Kidney (tissue), 14 donors: ENCODE data around the gene GOLPH3L. TPM values are rescaled to one million over a fixed set of nuclear protein-coding genes. Genes with fewer than 3 reads are reported as not detected.
A peak's percentile ranks its signal among the peaks of the same experiment; 100 is the strongest.
"Not testable (repeated sequence)": the region's sequence is repeated elsewhere in the genome, so short reads cannot be mapped to it uniquely, and the experiment has no call there.

Source experiments
- DNase-seq, 5 donors: peaks; one replicate each; pipeline ENCODE4 v3.0.0-alpha.2; 2013 to 2020
- FAIRE-seq: peaks from 2 replicates; lab custom pipeline; 2012; peaks lifted over from hg19 to GRCh38; lab: Jason Lieb, UNC
- H3K27ac ChIP-seq, 2 donors: one replicate each; pipeline ENCODE4 v1.7.0; 2013; ENCODE audit warnings: low read depth in 2 of 2, low read length in 2 of 2, inconsistent platforms in 1 of 2
- H3K27me3 ChIP-seq: one replicate; pipeline ENCODE4 v1.7.1; 2013; ENCODE audit warnings: low read length, inconsistent platforms; ENCODE audit not compliant: control insufficient read depth, insufficient read depth
- H3K36me3 ChIP-seq, 3 donors: one replicate each; pipeline versions ENCODE4 v1.7.0 to v1.7.1; 2013; ENCODE audit warnings: low read length in 3 of 3, control low read depth in 1 of 3, inconsistent platforms in 1 of 3; ENCODE audit not compliant: insufficient read depth in 3 of 3, control insufficient read depth in 2 of 3
- H3K4me1 ChIP-seq, 3 donors: one replicate each; pipeline versions ENCODE4 v1.7.0 to v1.7.1; 2013; ENCODE audit warnings: low read length in 3 of 3, inconsistent platforms in 1 of 3, low read depth in 1 of 3; ENCODE audit not compliant: control insufficient read depth in 2 of 3, insufficient read depth in 2 of 3
- H3K4me3 ChIP-seq, 3 donors: one replicate each; pipeline versions ENCODE4 v1.7.0 to v1.8.1; 2013; ENCODE audit warnings: low read length in 3 of 3, control low read depth in 1 of 3, inconsistent platforms in 1 of 3
- H3K9ac ChIP-seq, 3 donors: one replicate each; pipeline versions ENCODE4 v1.7.0 to v1.7.1; 2013; ENCODE audit warnings: low read length in 3 of 3, control low read depth in 1 of 3, inconsistent platforms in 1 of 3
- H3K9me3 ChIP-seq, 3 donors: one replicate each; pipeline versions ENCODE4 v1.7.0 to v1.7.1; 2013; ENCODE audit warnings: low read length in 3 of 3, control low read depth in 1 of 3, inconsistent platforms in 1 of 3; ENCODE audit not compliant: control insufficient read depth in 2 of 3, insufficient read depth in 1 of 3
- intact Hi-C: fragments of 100-400 bp; cut with DNase I; formaldehyde crosslinking; loops from one replicate; pipeline ENCODE4 v1.11.1; 2022
- polyA plus RNA-seq: library from polyadenylated mRNA; stranded (reverse); fragments of 350-450 nt; fragmentation: Illumina TruSeq; extraction: RNeasy Lipid Tissue Mini Kit (QIAGEN cat#74804); gene quantifications from one replicate; pipeline ENCODE4 v1.2.3, GENCODE V29; 2014; ENCODE audit warnings: low read depth, low replicate concordance; ENCODE audit not compliant: insufficient read depth
- total RNA-seq: library from RNA; stranded (reverse); fragmentation: NEBNext Ultra II Directional; extraction: Animal tissue kit (Norgen Biotek cat#: 25700); gene quantifications from one replicate; pipeline ENCODE4 v1.2.1, GENCODE V29; 2021
- TF ChIP-seq, protein P1 (sequence below): IDR thresholded peaks from 3 replicates; pipeline ENCODE4 v1.5.1; 2012; ENCODE audit warnings: mild to moderate bottlenecking, moderate library complexity, borderline replicate concordance; ENCODE audit not compliant: insufficient read depth; ENCODE audit errors: extremely low read depth
- donor health status: control.
- donor health status: control.
- donor health status: control.
- donor health status: control.
- donor health status: control.
- donor health status: DM: yes; HTN: yes; CAD: no.
- donor health status: Normal renal cell carcinoma (clear cell type).

Gene GOLPH3L
- total and polyA plus RNA-seq, 2 donors from 2014 or later: 21.1 to 36.1 TPM

DNA sequence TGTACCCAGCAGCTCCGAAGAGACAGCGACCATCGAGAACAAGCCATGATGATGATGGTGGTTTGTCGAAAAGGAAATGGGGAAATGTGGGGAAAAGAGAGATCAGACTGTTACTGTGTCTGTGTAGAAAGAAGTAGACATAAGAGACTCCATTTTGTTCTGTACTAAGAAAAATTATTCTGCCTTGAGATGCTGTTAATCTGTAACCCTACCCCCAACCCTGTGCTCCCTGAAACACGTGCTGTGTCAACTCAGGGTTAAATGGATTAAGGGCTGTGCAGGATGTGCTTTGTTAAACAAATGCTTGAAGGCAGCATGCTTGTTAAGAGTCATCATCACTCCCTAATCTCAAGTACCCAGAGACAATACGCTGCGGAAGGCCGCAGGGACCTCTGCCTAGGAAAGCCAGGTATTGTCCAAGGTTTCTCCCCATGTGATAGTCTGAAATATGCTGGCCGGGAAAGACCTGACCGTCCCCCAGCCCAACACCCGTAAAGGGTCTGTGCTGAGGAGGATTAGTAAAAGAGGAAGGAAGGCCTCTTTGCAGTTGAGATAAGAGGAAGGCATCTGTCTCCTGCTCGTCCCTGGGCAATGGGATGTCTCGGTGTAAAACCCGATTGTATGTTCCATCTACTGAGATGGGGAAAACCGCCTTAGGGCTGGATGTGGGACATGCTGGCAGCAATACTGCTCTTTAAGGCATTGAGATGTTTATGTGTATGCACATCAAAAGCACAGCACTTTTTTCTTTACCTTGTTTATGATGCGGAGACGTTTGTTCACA is 61.9 kb downstream of the GOLPH3L start:
- H3K9me3 ChIP-seq, FAIRE-seq, intact Hi-C loops, H3K27me3 ChIP-seq, H3K4me3 ChIP-seq, H3K4me1 ChIP-seq, DNase-seq, H3K9ac ChIP-seq, H3K36me3 ChIP-seq, H3K27ac ChIP-seq: not testable (repeated sequence)

DNA sequence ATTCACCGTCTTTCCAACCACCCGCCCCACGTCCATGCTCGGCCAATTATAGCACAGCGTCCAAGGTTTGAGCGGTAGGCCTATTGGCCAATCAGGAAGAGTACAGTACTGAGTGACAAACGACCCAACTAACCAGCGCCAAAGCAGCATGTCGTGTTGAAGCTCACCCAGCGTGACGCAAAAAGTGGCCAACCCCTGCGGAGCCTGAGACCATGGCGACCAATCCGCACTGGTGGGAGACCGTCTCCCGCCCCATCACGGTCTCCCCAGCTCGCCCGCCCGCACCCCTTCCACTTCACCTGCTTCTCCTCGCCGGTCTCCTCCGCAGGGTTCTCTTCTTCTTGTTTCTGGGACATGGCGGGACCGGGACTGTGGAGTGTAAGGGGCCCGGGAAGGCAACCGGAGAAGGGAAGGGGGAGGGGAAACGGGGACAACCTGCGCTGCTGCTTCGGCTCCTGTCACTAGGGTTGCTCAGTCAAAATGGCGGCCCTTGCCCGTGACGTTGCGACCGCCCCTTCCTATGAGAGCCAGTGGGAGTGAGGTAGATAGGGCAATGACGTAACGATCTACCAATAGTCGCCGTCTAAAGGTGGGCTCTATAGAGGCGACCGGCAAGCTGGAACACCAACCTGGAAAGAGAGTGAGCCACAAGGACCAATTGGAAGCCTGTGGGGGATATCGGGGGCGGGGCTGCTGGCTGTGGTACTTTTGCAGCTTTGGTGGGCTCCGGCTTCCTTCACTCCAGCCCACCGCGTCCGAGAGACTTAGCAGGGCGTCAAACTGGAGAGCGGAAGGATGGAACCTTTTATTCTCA is 67.6 kb downstream of the GOLPH3L start, which contains the start of gene ENSA:
Gene ENSA, minus strand, starts transcription at position 498 of the 814 bp plus-strand sequence. Its CDS starts 142 bp downstream, at position 356.
- FAIRE-seq: peak; percentile 89
- H3K36me3 ChIP-seq: peaks cover 15 to 28% (median 15%) of the 10 kb centered on the region in 3 donors
- peaks cover 4 to 9% (median 5%) of the 10 kb centered on the region in 3 donors for H3K4me1 ChIP-seq
- intact Hi-C loops: loop anchor here (10.0 kb wide), 1 partner anchor 55 kb away; the partner anchor contains the start of gene MCL1
- no peaks in the 10 kb centered on the region for H3K27me3 ChIP-seq
- H3K4me3 ChIP-seq: peak within 1 kb of the TSS; percentile 90 to 96 (median 93)
- DNase-seq: peak; percentile 99 to 100 (median 99)
- peak within 1 kb of the TSS; percentile 98 to 99 for H3K27ac ChIP-seq
- TF ChIP-seq, protein P1, sequence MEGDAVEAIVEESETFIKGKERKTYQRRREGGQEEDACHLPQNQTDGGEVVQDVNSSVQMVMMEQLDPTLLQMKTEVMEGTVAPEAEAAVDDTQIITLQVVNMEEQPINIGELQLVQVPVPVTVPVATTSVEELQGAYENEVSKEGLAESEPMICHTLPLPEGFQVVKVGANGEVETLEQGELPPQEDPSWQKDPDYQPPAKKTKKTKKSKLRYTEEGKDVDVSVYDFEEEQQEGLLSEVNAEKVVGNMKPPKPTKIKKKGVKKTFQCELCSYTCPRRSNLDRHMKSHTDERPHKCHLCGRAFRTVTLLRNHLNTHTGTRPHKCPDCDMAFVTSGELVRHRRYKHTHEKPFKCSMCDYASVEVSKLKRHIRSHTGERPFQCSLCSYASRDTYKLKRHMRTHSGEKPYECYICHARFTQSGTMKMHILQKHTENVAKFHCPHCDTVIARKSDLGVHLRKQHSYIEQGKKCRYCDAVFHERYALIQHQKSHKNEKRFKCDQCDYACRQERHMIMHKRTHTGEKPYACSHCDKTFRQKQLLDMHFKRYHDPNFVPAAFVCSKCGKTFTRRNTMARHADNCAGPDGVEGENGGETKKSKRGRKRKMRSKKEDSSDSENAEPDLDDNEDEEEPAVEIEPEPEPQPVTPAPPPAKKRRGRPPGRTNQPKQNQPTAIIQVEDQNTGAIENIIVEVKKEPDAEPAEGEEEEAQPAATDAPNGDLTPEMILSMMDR: no peak
- H3K9ac ChIP-seq: peak within 1 kb of the TSS; percentile 81 to 94 (median 83)
- no peaks in the 10 kb centered on the region for H3K9me3 ChIP-seq

DNA sequence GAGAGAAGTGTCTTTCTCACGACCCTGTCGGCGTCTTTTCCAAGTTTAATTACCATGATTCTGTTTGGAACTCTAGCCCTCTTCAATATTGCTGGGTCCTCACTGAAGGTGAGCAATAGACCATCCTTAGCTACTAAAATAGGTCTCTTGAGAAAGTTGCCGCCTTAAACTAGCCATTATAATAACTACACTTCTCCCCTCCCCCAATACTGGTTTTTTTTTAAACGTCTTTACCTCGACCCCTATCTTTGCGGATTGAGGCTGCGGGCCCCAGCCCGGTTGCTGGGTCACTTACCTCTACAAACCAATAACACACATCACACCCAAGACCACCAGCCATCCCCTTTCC is 68.2 kb downstream of the GOLPH3L start:
- H3K27me3 ChIP-seq: no peaks in the 10 kb centered on the region
- peak overlapping the region; percentile 79 to 92 (median 83) for H3K9ac ChIP-seq
- FAIRE-seq: no peak
- peaks cover 4 to 9% (median 5%) of the 10 kb centered on the region in 3 donors for H3K4me1 ChIP-seq
- DNase-seq: no peak
- H3K27ac ChIP-seq: peak overlapping the region; percentile 98 to 99
- H3K36me3 ChIP-seq: peaks cover 16 to 34% (median 18%) of the 10 kb centered on the region in 3 donors
- peak overlapping the region; percentile 90 to 96 (median 93) for H3K4me3 ChIP-seq
- H3K9me3 ChIP-seq: no peaks in the 10 kb centered on the region
- intact Hi-C loops: loop anchor here (10.0 kb wide), 1 partner anchor 54 kb away; the partner anchor contains the start of gene MCL1
- TF ChIP-seq, protein P1: no peak
